Mammary epithelial cell (primary cell): ENCODE data around the gene KDM4C.

ENCODE experiments used
- CTCF ChIP-seq, 2 donors: IDR thresholded peaks in 1 of 2; conservative IDR thresholded peaks in 1 of 2; 2 replicates each; pipeline ENCODE4 v1.5.1; 2011 to 2012; ENCODE audit warnings: inconsistent platforms in 2 of 2, low read length in 2 of 2, mild to moderate bottlenecking in 2 of 2, control low read depth in 1 of 2, low read depth in 1 of 2; ENCODE audit not compliant: insufficient read depth in 1 of 2; ENCODE audit errors: extremely low read depth in 1 of 2
- EZH2 ChIP-seq: IDR thresholded peaks from 2 replicates; pipeline ENCODE4 v1.6.1; 2012; ENCODE audit warnings: low read length, inconsistent platforms, borderline replicate concordance

GRCh38 chr9:7153134-7153533, 395.4 kb downstream of the KDM4C start:
- TF ChIP-seq CTCF (conservative IDR thresholded peaks at IDR 0.05 in 1 of 2, IDR thresholded peaks at IDR 0.05 in 1 of 2; ENCODE audit: extremely low read depth in 1 of 2, insufficient read depth in 1 of 2, low read depth in 1 of 2, low read length in 2 of 2) (no peak), EZH2 (no peak)
